HL-60 (cell line): Measurements from ENCODE around the gene RNF214.

Source experiments
- POLR2AphosphoS5 ChIP-seq: IDR thresholded peaks from 2 replicates; pipeline ENCODE4 v1.6.1; 2012; ENCODE audit warnings: low read depth
- TF ChIP-seq, protein P1 (sequence below): IDR thresholded peaks from one replicate; pipeline ENCODE4 v1.5.1; 2011; ENCODE audit warnings: low read length, control low read depth, inconsistent platforms; ENCODE audit not compliant: insufficient read depth
- TF ChIP-seq, protein P2 (sequence below): IDR thresholded peaks from 2 replicates; pipeline ENCODE4 v1.6.1; 2012; ENCODE audit warnings: low read depth; ENCODE audit not compliant: insufficient replicate concordance

DNA sequence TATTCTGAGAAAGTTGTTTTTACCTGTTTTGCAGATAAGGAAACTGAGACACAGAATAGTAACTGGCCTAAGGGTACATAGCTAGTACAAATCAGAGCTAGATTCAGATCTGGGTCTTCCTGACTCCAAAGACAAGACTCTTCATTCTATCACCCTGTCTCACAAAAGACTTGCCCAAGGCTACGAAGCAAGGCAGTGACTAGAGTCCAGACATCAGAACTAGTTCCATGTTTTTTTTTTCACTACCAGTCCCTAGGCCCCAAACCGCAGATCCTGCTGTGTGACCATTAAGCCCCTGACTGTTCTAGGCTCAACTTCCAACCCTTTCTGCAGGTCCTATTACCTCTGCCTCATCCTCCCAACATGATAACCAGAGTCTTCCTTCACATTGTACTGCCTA lies 60.1 kb downstream of the RNF214 start:
- TF ChIP-seq, protein P1, sequence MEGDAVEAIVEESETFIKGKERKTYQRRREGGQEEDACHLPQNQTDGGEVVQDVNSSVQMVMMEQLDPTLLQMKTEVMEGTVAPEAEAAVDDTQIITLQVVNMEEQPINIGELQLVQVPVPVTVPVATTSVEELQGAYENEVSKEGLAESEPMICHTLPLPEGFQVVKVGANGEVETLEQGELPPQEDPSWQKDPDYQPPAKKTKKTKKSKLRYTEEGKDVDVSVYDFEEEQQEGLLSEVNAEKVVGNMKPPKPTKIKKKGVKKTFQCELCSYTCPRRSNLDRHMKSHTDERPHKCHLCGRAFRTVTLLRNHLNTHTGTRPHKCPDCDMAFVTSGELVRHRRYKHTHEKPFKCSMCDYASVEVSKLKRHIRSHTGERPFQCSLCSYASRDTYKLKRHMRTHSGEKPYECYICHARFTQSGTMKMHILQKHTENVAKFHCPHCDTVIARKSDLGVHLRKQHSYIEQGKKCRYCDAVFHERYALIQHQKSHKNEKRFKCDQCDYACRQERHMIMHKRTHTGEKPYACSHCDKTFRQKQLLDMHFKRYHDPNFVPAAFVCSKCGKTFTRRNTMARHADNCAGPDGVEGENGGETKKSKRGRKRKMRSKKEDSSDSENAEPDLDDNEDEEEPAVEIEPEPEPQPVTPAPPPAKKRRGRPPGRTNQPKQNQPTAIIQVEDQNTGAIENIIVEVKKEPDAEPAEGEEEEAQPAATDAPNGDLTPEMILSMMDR = no peak
- TF ChIP-seq POLR2AphosphoS5 = no peak
- TF ChIP-seq, protein P2, sequence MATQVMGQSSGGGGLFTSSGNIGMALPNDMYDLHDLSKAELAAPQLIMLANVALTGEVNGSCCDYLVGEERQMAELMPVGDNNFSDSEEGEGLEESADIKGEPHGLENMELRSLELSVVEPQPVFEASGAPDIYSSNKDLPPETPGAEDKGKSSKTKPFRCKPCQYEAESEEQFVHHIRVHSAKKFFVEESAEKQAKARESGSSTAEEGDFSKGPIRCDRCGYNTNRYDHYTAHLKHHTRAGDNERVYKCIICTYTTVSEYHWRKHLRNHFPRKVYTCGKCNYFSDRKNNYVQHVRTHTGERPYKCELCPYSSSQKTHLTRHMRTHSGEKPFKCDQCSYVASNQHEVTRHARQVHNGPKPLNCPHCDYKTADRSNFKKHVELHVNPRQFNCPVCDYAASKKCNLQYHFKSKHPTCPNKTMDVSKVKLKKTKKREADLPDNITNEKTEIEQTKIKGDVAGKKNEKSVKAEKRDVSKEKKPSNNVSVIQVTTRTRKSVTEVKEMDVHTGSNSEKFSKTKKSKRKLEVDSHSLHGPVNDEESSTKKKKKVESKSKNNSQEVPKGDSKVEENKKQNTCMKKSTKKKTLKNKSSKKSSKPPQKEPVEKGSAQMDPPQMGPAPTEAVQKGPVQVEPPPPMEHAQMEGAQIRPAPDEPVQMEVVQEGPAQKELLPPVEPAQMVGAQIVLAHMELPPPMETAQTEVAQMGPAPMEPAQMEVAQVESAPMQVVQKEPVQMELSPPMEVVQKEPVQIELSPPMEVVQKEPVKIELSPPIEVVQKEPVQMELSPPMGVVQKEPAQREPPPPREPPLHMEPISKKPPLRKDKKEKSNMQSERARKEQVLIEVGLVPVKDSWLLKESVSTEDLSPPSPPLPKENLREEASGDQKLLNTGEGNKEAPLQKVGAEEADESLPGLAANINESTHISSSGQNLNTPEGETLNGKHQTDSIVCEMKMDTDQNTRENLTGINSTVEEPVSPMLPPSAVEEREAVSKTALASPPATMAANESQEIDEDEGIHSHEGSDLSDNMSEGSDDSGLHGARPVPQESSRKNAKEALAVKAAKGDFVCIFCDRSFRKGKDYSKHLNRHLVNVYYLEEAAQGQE = no peak
